Common myeloid progenitor, CD34-positive (primary cell): ENCODE data around the gene VSNL1.

Source experiments
- CTCF ChIA-PET: fragments of 350-600 bp; sonication (Branson Sonifier 250); formaldehyde crosslinking; loops from one replicate; lab custom pipeline; 2021; ENCODE audit warnings: antibody characterized with exemption; lab: Charles Lee
- POLR2A ChIA-PET: fragments of 350-600 bp; sonication (Branson Sonifier 250); formaldehyde crosslinking; loops from one replicate; lab custom pipeline; 2021; ENCODE audit warnings: antibody characterized with exemption; lab: Charles Lee
- DNase-seq, 3 donors: peaks; one replicate each; pipeline versions ENCODE4 v3.0.0 to v3.0.0-alpha.2; 2013
- H3K27ac ChIP-seq, 2 experiments: 1 replicate in 1 of 2; 2 replicates in 1 of 2; pipeline ENCODE4 v1.7.0; 2013; ENCODE audit warnings: inconsistent platforms in 2 of 2, low read length in 2 of 2, mild to moderate bottlenecking in 2 of 2, low read depth in 1 of 2, moderate library complexity in 1 of 2; ENCODE audit not compliant: severe bottlenecking in 2 of 2, insufficient read depth in 1 of 2, poor library complexity in 1 of 2
- H3K27me3 ChIP-seq, 5 experiments: replicated peaks in 2 of 5; 1 replicate in 3 of 5; 2 replicates in 2 of 5; pipeline versions ENCODE4 v1.6.1 to v1.7.0; 2013; ENCODE audit warnings: low read length in 4 of 5, mild to moderate bottlenecking in 2 of 5, moderate library complexity in 2 of 5, inconsistent platforms in 1 of 5; ENCODE audit not compliant: insufficient read depth in 5 of 5, control insufficient read depth in 4 of 5
- H3K36me3 ChIP-seq, 4 experiments: 1 replicate in 2 of 4; 2 replicates in 2 of 4; pipeline versions ENCODE4 v1.6.1 to v1.7.0; 2013; ENCODE audit warnings: low read length in 3 of 4, control low read depth in 1 of 4, mild to moderate bottlenecking in 1 of 4; ENCODE audit not compliant: control insufficient read depth in 4 of 4, insufficient read depth in 4 of 4
- H3K4me1 ChIP-seq, 4 experiments: 1 replicate in 3 of 4; 2 replicates in 1 of 4; pipeline versions ENCODE4 v1.6.1 to v1.7.1; 2013; ENCODE audit warnings: low read length in 3 of 4, mild to moderate bottlenecking in 3 of 4, control low read depth in 1 of 4, inconsistent platforms in 1 of 4, moderate library complexity in 1 of 4; ENCODE audit not compliant: control insufficient read depth in 4 of 4, insufficient read depth in 4 of 4; ENCODE audit errors: control extremely low read depth in 1 of 4
- H3K4me3 ChIP-seq, 7 experiments: 1 replicate in 4 of 7; 2 replicates in 3 of 7; pipeline versions ENCODE4 v1.5.1 to v1.7.0; 2013; ENCODE audit warnings: mild to moderate bottlenecking in 7 of 7, low read length in 6 of 7, moderate library complexity in 6 of 7, inconsistent platforms in 2 of 7, low read depth in 2 of 7, control low read depth in 1 of 7; ENCODE audit not compliant: insufficient read depth in 4 of 7, control insufficient read depth in 1 of 7; ENCODE audit errors: extremely low read depth in 1 of 7
- H3K9me3 ChIP-seq, 5 experiments: 1 replicate in 4 of 5; 2 replicates in 1 of 5; pipeline versions ENCODE4 v1.6.1 to v1.7.1; 2013; ENCODE audit warnings: low read length in 4 of 5, mild to moderate bottlenecking in 2 of 5, inconsistent platforms in 1 of 5, low read depth in 1 of 5, moderate library complexity in 1 of 5; ENCODE audit not compliant: control insufficient read depth in 4 of 5, insufficient read depth in 2 of 5; ENCODE audit errors: control extremely low read depth in 1 of 5
- WGBS: methylation state at CpG from one replicate; pipeline ENCODE4 v1.1.5; 2013; ENCODE audit not compliant: insufficient coverage; 5-methylcytosine and 5-hydroxymethylcytosine counted together

VSNL1 gene

DNA sequence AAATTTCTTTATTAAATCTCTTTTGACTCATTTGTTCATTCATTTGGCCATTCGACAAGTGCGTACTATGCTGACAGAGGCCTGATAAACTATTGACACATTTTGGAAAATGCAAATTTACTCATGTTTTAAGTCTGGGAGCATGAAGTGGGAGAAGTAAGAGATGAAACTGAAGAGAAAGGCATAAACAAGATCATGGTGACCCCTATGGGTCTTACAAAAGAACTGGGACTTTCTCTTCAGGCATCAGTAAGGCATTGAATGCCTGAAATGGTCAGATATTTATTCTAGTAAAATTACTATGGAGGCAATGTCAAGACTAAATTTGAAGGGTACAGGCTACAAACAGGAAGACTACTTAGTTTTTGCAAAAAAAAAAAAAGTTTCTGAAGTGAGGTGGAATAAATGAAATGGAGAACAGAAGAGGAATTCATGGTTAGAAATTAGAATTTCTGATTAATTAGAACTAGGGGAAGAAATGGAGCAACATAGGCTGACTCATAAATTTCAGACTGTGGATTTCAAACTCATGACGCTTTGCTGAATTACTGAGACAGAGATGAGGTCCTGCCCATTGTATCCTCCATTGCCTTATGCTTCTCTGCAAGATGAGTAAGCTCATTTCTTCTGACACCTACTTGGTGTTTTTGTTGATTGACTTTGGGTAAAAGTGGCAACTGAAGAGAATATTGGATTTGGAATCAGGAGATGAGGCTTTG lies 32.7 kb downstream of the VSNL1 start:
- 100% methylated on average over 1 of the region's 3 CpGs for whole genome bisulfite sequencing
- Histone ChIP-seq H3K27me3 (peaks cover 0 to 10% (median 4%) of the 10 kb centered on the region in 5 experiments), H3K36me3 (no peaks in the 10 kb centered on the region), H3K9me3 (no peaks in the 10 kb centered on the region), H3K27ac (no peak overlapping the region), H3K4me3 (no peak overlapping the region), H3K4me1 (no peaks in the 10 kb centered on the region)
- CTCF ChIA-PET = interaction anchor here (0.5 kb wide), 1 partner anchor 563 kb away, joined by 3 read pairs; no protein-coding TSS in a partner anchor
- peak in 1 of 3 donors; percentile 1 for DNase-seq
- POLR2A ChIA-PET = no interaction called here

DNA sequence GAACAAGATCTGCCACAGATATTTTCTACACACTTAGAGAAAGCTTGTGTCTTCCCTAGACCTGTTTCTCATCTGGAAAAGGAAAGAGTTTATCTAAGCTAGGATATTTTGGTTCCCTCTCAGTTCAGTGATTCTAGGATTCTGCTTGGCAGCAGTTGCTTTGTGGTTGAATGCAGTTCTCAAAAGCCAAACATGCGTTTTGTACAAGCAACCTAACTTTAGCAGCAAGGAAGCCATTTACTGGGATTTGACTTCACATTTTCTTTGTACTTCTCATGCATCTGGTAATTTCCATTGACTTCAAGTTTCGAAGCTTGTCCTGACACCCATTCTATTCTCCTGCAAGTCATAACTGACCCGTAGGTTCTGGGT lies 33.3 kb downstream of the VSNL1 start:
- no peaks in the 10 kb centered on the region for H3K36me3 ChIP-seq
- no peak for DNase-seq
- no peaks in the 10 kb centered on the region for H3K9me3 ChIP-seq
- WGBS = 90% methylated on average over 3 of the region's 3 CpGs
- ChIA-PET CTCF (interaction anchor here (0.5 kb wide), 1 partner anchor 564 kb away, joined by 3 read pairs; no protein-coding TSS in a partner anchor), POLR2A (no interaction called here)
- H3K27ac ChIP-seq = no peak overlapping the region
- H3K27me3 ChIP-seq = peaks cover 0 to 10% (median 4%) of the 10 kb centered on the region in 5 experiments
- H3K4me3 ChIP-seq = no peak overlapping the region
- no peaks in the 10 kb centered on the region for H3K4me1 ChIP-seq

DNA sequence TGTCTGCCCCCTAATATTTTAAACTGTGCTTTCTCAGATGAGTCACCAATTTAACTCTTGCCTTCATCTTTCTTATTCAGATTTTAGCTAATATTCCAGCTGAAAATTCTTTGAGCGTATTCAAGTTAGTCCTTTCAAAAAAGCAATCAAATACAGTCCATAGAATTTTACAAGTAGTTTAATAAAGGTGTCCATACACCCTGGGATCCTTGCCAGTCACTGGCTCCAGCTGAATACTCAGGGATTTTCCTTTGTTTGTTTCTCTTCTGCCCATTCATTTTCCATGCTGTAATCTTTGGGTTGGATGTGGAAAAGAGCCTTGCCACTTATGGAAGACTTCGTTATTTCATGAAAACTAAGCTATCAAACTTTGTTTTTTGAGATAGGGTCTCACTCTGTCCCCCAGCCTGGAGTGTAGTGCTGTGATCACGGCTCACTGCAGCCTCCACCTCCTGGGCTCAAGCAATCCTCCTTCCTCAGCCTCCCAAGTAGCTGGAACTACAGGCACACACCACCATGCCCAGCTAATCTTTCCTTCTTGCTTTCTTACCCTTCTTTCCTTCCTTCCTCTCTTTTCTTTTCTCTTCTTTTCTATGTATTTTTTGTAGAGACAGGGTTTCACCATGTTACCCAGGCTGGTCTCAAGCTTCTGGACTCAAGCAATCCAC lies 34.0 kb downstream of the VSNL1 start:
- Histone ChIP-seq H3K27me3 (peaks cover 0 to 10% (median 4%) of the 10 kb centered on the region in 5 experiments), H3K36me3 (no peaks in the 10 kb centered on the region), H3K4me1 (no peaks in the 10 kb centered on the region), H3K9me3 (no peaks in the 10 kb centered on the region), H3K27ac (no peak overlapping the region), H3K4me3 (no peak overlapping the region)
- DNase-seq = no peak
- ChIA-PET POLR2A (no interaction called here), CTCF (no interaction called here)
- 90% methylated on average over 2 of the region's 3 CpGs for WGBS

DNA sequence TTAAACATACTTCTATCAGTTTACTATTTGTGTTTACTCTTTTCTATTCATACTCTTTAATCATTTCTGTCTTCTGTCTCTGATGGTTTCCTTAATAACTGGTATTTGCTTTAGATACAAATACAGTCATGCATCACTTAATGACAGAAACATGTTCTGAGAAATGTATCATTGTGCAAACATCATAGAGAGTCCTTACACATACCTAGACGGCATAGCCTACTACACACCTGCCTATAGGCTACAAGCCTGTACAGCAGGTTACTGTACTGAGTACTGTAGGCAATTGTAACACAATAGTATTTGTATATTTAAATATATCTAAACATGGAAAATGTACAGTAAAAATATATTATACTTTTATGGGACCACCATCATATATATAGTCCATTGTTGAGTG lies 36.3 kb downstream of the VSNL1 start:
- ChIA-PET POLR2A (no interaction called here), CTCF (interaction anchor here (1.0 kb wide), 1 partner anchor 18 kb away, joined by 3 read pairs; no protein-coding TSS in a partner anchor)
- Histone ChIP-seq H3K9me3 (no peaks in the 10 kb centered on the region), H3K27me3 (peaks cover 0 to 10% (median 4%) of the 10 kb centered on the region in 5 experiments), H3K4me1 (no peaks in the 10 kb centered on the region), H3K4me3 (no peak overlapping the region), H3K36me3 (no peaks in the 10 kb centered on the region), H3K27ac (no peak overlapping the region)
- no CpG with 5 or more reads among the region's 1 CpG for WGBS
- no peak for DNase-seq

DNA sequence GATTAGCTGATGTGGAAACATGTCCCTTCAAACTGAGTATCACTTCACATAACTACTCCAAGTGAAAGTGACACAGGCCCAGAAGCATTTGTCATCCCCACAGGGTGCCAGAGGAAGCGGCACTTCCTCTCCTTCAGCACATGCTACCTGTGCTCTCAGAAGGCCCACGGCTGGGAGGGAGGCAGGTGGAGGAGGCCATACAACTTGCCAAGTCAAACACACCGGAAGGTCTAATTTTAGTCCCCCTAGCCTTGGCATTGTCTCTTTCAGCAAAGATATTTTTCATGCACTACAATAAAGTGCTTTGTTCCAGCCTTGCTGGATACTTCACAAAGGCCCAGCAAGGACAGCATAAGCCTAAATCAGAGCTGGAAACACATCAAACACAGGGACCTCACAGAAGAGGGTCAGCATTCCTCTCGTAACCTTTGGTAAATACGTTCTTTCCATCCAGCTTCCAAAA lies 38.0 kb downstream of the VSNL1 start:
- DNase-seq = no peak
- no peak overlapping the region for H3K27ac ChIP-seq
- WGBS = 88% methylated on average over 5 of the region's 5 CpGs
- no peaks in the 10 kb centered on the region for H3K36me3 ChIP-seq
- ChIA-PET CTCF (no interaction called here), POLR2A (no interaction called here)
- no peak overlapping the region for H3K4me3 ChIP-seq
- no peaks in the 10 kb centered on the region for H3K9me3 ChIP-seq
- no peaks in the 10 kb centered on the region for H3K4me1 ChIP-seq
- peaks cover 0 to 10% (median 4%) of the 10 kb centered on the region in 5 experiments for H3K27me3 ChIP-seq

DNA sequence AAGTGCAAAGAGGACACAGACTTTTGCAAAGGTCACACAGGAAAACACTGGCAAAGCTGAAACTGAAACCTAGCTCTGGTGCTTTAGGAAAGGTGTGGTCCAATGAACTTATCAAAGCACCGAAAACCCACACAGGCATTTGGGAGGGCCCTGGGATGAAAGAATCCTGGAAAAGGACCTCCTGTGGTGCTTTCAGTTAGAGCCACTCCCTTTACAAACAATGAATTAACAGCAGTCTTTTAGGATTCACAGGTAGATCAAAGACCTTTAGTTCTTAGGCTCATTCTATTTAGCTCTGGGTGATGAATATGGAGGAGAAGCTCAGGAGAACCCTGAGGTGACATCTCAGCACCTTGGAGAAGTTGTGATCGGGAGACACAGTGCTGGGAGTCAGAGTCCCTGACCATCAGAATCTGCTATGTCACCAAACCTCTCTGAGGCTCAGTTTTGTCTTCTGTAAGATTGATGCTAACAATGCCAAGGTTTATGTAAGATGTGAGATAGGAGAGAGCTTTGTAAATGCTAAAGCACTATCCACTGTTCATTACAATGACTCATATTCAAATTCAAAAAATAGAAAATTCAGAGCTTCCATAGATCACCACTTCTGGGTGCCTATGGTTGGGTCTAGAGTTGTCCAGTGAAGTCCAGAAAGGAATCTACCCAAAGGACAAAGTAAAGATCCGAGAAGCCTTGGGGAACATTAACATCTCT lies 39.3 kb downstream of the VSNL1 start:
- Histone ChIP-seq H3K27ac (no peak overlapping the region), H3K36me3 (no peaks in the 10 kb centered on the region), H3K4me3 (no peak overlapping the region), H3K4me1 (no peaks in the 10 kb centered on the region), H3K9me3 (no peaks in the 10 kb centered on the region), H3K27me3 (peaks cover 0 to 3% (median 0%) of the 10 kb centered on the region in 5 experiments)
- ChIA-PET CTCF (no interaction called here), POLR2A (no interaction called here)
- WGBS = 96% methylated on average over 3 of the region's 3 CpGs
- no peak for DNase-seq
